ENCODE results near the gene CCDC127.

Gene CCDC127

DNA sequence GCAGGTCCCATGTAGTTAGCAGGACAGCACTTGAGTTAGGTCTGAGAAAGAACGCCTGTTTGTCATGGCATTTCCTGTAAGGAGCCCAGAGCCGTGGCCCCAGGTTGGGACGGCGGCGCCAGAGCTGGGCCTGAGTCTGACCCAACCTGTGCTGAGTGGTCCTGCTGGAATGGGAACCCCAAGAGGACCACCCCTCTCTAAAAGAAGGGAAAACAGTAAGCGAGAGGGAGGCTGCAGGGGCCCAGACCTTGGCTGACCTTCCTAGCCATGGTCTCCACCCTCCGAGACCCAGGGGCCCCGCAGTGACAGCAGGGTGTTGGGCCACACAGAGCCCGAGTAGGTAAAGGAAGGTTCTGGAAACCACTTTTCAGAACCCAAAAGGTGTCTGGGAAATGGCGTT, 28.5 kb downstream of the CCDC127 start:
- no peak for DNase-seq (ENCODE audit: low spot score)

- peak; percentile 87 for DNase-seq (ENCODE audit: low spot score)
Measured at GRCh38 chr5:188488-189481, 29.2 kb downstream of the CCDC127 start.

- no peak for DNase-seq (ENCODE audit: low spot score)
Measured at GRCh38 chr5:187617-188451, 30.1 kb downstream of the CCDC127 start.

GRCh38 chr5:187042-187431, 30.9 kb downstream of the CCDC127 start:
- DNase-seq (ENCODE audit: low spot score): no peak

DNA sequence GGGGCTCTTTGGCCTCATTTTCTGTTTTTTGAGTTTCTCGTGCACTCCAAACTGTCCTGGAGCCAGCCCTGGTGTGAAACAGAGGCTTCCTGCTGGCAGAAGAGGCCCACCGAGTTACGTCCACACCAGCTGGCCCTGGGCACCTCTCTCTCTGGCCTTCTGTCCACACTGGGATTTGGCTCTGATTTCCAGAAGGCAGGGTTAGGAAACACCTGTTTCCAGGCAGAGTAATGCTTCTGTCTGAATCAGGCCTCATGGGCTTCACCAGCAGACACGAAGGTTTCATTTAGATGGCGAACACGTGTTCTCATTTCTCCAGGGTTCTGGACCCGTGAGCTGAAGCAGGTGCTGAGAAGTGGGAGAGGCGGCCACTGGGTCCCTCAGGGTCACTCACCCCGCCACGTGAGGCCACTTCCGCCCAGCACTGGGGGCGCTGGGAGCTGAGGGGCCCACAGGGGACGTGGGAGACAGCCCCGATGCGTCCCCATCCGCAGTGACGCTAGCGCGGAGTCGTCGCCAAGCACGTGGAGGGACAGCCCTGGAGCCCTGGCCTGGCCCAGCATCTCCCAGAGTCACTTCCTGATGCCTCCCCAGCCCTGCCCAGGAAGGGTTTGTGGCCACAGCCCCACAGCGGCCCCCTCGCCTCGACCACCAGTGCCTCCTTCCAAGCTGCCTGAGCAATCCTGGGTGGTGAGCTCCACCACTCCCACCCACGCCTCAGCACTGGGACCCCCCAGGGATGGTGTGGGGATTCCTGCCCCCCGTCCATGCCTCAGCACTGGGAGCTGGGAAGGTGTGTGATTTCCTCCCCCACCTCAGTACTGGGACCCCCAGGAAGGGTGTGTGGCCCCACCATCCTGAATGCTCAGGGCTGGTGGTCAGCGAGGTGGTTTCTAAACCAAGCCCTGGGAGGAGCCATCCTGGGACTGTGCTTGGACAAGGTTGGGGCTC, 31.6 kb downstream of the CCDC127 start:
- DNase-seq (ENCODE audit: low spot score): no peak

DNA sequence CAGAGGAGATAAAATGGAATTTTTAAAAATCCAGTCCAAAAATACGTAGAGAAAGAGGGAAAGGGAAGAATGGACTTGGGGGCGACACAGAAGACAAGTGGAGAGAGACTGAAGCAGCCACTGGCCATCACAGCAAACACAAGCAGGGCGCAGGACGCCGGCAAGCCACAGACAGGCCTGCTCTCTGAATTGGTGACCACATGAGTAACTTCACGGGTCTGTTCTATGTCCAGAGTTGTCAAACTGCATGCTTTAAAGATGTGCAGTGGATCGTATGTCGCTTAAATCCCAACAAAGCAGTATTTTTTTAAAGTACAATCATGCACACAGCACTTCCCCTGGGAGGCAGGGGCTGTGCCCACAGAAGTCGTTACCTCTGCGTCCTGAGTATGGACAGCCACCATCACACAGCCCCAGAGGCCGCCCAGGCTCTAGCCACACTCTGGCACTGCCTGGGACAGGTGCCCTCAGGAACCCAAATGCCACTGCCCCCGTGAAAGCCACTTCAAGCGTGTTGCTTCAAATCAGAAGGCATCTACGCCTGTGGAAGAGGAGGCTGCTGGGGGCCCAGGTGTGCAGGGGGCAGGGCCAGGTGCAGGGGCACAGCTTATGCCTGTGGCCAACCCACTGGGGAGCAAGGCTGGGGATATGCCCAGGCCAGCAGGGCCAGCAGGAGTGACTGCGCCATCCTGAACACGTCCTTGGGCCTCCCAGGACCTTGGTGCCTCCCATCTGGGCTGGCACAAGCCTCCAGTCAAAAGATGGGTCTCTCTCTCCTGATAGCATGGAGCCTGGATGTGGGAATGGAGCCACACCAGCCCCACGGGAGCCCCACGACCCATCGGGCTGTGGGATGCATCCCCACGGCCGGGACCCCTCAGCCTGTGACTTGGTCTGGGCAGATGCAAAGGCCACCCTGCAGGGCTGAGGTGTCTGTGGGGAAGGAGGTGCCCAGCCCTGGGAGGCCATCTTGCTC, 32.6 kb downstream of the CCDC127 start:
- DNase-seq (ENCODE audit: low spot score): no peak

- no peak for DNase-seq (ENCODE audit: low spot score)
Measured at GRCh38 chr5:184471-184870, 33.5 kb downstream of the CCDC127 start.

DNA sequence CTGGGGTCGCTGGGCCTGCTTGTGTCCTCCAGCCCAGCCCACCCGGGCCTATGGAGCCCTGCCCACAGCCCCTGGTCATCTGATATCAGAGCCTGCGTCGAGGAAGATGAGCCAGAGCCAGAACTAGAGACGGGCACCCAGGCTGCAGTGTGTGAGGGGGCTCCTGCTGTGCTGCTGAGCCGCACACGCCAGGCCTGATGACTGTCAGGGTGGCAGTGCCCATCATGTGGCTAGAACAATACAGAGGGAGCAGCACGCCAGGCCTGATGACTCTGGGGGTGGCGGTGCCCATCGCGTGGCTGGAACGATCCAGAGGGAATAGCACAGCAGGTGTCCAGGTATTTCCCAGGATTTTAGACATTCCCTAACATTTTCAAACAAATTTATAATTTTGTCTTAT, 35.8 kb downstream of the CCDC127 start:
- DNase-seq (ENCODE audit: low spot score): no peak

DNA sequence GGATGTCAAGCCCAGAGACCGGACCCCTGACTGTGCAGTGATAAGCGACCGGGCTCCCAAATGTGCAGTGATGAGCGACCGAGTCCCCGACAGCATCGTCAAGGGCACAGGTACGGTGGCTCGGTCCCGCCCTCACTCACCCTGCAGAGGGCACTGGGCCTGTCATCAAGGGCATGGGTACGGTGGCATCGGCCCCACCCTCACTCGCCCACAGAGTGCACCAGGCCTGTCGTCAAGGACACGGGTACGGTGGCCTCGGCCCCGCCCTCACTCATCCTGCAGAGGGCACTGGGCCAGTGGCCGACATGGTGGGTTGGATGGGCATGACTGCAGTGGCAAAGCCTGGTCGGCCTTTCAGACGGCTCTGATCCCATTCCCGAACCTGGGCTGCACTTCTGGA, 36.4 kb downstream of the CCDC127 start:
- no peak for DNase-seq (ENCODE audit: low spot score)

- no peak for DNase-seq (ENCODE audit: low spot score)
Measured at GRCh38 chr5:181160-181559, 36.8 kb downstream of the CCDC127 start.

GRCh38 chr5:180286-180918, 37.6 kb downstream of the CCDC127 start:
- DNase-seq (ENCODE audit: low spot score): no peak

DNA sequence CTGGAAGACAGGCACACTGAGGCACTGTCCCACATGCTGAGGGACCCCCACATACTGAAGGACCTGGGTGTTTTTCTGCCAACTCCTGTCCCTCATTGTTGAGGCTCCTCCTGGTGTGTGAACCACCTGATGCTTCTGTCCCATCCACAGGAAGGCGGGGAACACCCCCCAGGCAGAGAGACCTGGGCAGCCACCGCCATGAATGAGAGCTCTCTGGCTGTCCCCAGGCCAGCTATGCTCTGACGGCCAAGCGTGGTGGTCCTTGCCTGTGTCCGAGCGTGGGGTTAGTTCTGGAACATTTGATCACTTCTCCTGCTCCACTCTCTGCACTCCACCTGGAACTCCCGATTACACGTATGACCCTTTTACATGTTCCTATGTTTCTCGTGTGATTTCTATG, 38.6 kb downstream of the CCDC127 start:
- no peak for DNase-seq (ENCODE audit: low spot score)

GRCh38 chr5:178110-178509, 39.8 kb downstream of the CCDC127 start:
- no peak for DNase-seq (ENCODE audit: low spot score)

- DNase-seq (ENCODE audit: low spot score): no peak
Measured at GRCh38 chr5:176296-176823, 41.6 kb downstream of the CCDC127 start.

- DNase-seq (ENCODE audit: low spot score): no peak
Measured at GRCh38 chr5:174876-175465, 43.0 kb downstream of the CCDC127 start.

DNA sequence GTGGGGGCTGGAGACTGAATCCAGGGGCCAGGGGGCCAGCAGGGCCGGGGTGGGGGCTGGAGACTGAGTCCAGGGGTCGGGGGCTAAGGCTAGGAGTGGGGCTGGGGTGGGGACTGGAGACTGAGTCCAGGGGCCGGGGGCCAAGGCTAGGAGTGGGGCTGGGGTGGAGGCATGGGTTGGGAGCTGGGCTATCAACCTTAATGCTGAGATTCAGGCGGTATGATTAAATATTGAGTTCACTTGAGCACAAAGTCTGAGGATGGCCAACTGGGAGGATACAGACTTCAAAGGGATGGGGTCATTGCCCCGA, 43.7 kb downstream of the CCDC127 start:
- no peak for DNase-seq (ENCODE audit: low spot score)

GRCh38 chr5:173392-174290, 44.3 kb downstream of the CCDC127 start:
- DNase-seq (ENCODE audit: low spot score): no peak

- DNase-seq (ENCODE audit: low spot score): no peak
Measured at GRCh38 chr5:172841-173251, 45.1 kb downstream of the CCDC127 start.

- no peak for DNase-seq (ENCODE audit: low spot score)
Measured at GRCh38 chr5:172421-172820, 45.5 kb downstream of the CCDC127 start.

Data from kidney tubule cell (primary cell).